Right ventricle myocardium superior (tissue), 1 donor: ENCODE results near the gene CBARP. TPM values are rescaled to one million over a fixed set of nuclear protein-coding genes. Genes with fewer than 3 reads are reported as not detected.

Source experiments
- ATAC-seq: fragments of 200-7000 bp; cut with Tn5 transposase; one replicate; pipeline ENCODE4 v1.9.1; 2020; ENCODE audit warnings: mild to moderate bottlenecking; ENCODE audit not compliant: poor library complexity
- DNase-seq: peaks from one replicate; pipeline ENCODE4 v3.0.0-alpha.2; 2020
- intact Hi-C: fragments of 100-400 bp; cut with DNase I; formaldehyde crosslinking; loops from one replicate; pipeline ENCODE4 v1.11.2; 2022
- total RNA-seq: library from RNA; stranded (reverse); fragmentation: NEBNext Ultra II Directional; extraction: Animal tissue kit (Norgen Biotek cat#: 25700); gene quantifications from one replicate; pipeline ENCODE4 v1.2.1, GENCODE V29; 2021
- donor health status: DM: no; HTN: yes; CAD: no; lungs with severe emphysema.

The CBARP gene
- total RNA-seq, 1 donor from 2014 or later, result 1.1 TPM

- intact Hi-C loops, result loop anchor here (10.0 kb wide), 1 partner anchor 210 kb away; the partner anchor contains the start of genes CNN2, RNU6-2 and TMEM259
- DNase-seq, result no peak
- no peak for ATAC-seq
Observed at GRCh38 chr19:1234955-1235380, 2.8 kb downstream of the CBARP start.

GRCh38 chr19:1234051-1234954, 3.5 kb downstream of the CBARP start:
- DNase-seq, result no peak
- intact Hi-C loops, result loop anchor here (10.0 kb wide), 1 partner anchor 210 kb away; the partner anchor contains the start of genes CNN2, RNU6-2 and TMEM259
- ATAC-seq, result no peak

- no peak for DNase-seq
- peak; percentile 7 for ATAC-seq
- intact Hi-C loops, result loop anchor here (10.0 kb wide), 1 partner anchor 208 kb away; the partner anchor contains the start of genes CNN2, RNU6-2 and TMEM259
Observed at GRCh38 chr19:1233115-1233667, 4.6 kb downstream of the CBARP start.

GRCh38 chr19:1232652-1233072, 5.1 kb downstream of the CBARP start:
- ATAC-seq (peak; percentile 21), DNase-seq (no peak)
- intact Hi-C loops, result loop anchor here (10.0 kb wide), 1 partner anchor 208 kb away; the partner anchor contains the start of genes CNN2, RNU6-2 and TMEM259

GRCh38 chr19:1231729-1232637, 5.8 kb downstream of the CBARP start:
- DNase-seq, result no peak
- peak; percentile 2 for ATAC-seq
- intact Hi-C loops, result loop anchor here (10.0 kb wide), 1 partner anchor 207 kb away; the partner anchor contains the start of genes CNN2, RNU6-2 and TMEM259

GRCh38 chr19:1230783-1231489, 6.9 kb downstream of the CBARP start:
- intact Hi-C loops, result loop anchor here (10.0 kb wide), 1 partner anchor 206 kb away; the partner anchor contains the start of genes CNN2, RNU6-2 and TMEM259
- no peak for DNase-seq
- no peak for ATAC-seq

GRCh38 chr19:1229924-1230782, 7.7 kb downstream of the CBARP start:
- ATAC-seq, result no peak
- DNase-seq, result no peak
- intact Hi-C loops, result loop anchor here (10.0 kb wide), 1 partner anchor 205 kb away; the partner anchor contains the start of genes CNN2, RNU6-2 and TMEM259

GRCh38 chr19:1229056-1229923, 8.5 kb downstream of the CBARP start:
- DNase-seq (no peak), ATAC-seq (no peak)
- intact Hi-C loops, result no loop called here

GRCh38 chr19:1228161-1228957, 9.4 kb downstream of the CBARP start:
- intact Hi-C loops, result no loop called here
- ATAC-seq (no peak), DNase-seq (no peak)

- ATAC-seq, result no peak
- DNase-seq, result no peak
- intact Hi-C loops, result no loop called here
Observed at GRCh38 chr19:1227304-1228054, 10.3 kb downstream of the CBARP start.

GRCh38 chr19:1226522-1227303, 11.1 kb downstream of the CBARP start:
- DNase-seq (no peak), ATAC-seq (no peak)
- intact Hi-C loops, result no loop called here

- intact Hi-C loops, result no loop called here
- no peak for DNase-seq
- ATAC-seq, result no peak
Observed at GRCh38 chr19:1226227-1226518, 11.6 kb downstream of the CBARP start.

GRCh38 chr19:1225440-1226226, 12.2 kb downstream of the CBARP start:
- ATAC-seq (no peak), DNase-seq (no peak)
- intact Hi-C loops, result no loop called here
